Measurements from ENCODE around the gene CCR8.

GRCh38 chr3:39281533-39281932 lies 48.0 kb upstream of the CCR8 start:
- TF ChIP-seq CTCF (conservative IDR thresholded peaks at IDR 0.05; ENCODE audit: low read length) (no peak), EZH2phosphoT487 (IDR thresholded peaks at IDR 0.05; ENCODE audit: borderline replicate concordance) (no peak)

All from Loucy (cell line).